HepG2 (cell line): ENCODE data around the gene SIRPB2. TPM values are rescaled to one million over a fixed set of nuclear protein-coding genes. Genes with fewer than 3 reads are reported as not detected.

ENCODE experiments used
- ATAC-seq: fragments of 200-7000 bp; cut with Tn5 transposase; 3 replicates; pipeline ENCODE4 v1.9.1; 2020; ENCODE audit warnings: mild to moderate bottlenecking, moderate library complexity
- BruUV-seq: library from RNA; stranded (reverse); fragments of 400-500 nt; replicated peaks from 2 replicates; lab custom pipeline; 2021; lab: Mats Ljungman, UMichigan
- CTCF ChIA-PET: fragments of 300-600 bp; formaldehyde crosslinking; extraction: SDS; loops from one replicate; lab custom pipeline; 2021; ENCODE audit warnings: low total read pairs, inconsistent platforms, low intra/inter-chr PET ratio; lab: Yijun Ruan, JAX
- POLR2A ChIA-PET: fragments of 350-600 bp; sonication (Branson Sonifier 250); formaldehyde crosslinking; loops from one replicate; lab custom pipeline; 2020; ENCODE audit warnings: antibody characterized with exemption, inconsistent platforms; lab: Yijun Ruan, JAX
- DNase-seq: peaks from one replicate; pipeline ENCODE4 v3.0.0-alpha.2; 2015; ENCODE audit warnings: low spot score
- FAIRE-seq: peaks from 3 replicates; lab custom pipeline; 2011; peaks lifted over from hg19 to GRCh38; lab: Jason Lieb, UNC
- H2AFZ ChIP-seq: one replicate; pipeline ENCODE4 v1.6.1; 2011; ENCODE audit warnings: low read length, inconsistent platforms
- H3K27ac ChIP-seq: fragments of 300-600 bp; 3 replicates; pipeline ENCODE4 v1.8.0; 2011; ENCODE audit warnings: mixed run types, mild to moderate bottlenecking, mixed read lengths, low read length, inconsistent platforms; ENCODE audit not compliant: insufficient read depth; ENCODE audit errors: extremely low read length
- H3K27me3 ChIP-seq, 2 experiments: fragments of 200-600 bp in 1 of 2; 2 replicates in 1 of 2; 3 replicates in 1 of 2; pipeline versions ENCODE4 v1.6.0 to v1.8.0; 2011; ENCODE audit warnings: low read length in 2 of 2, mild to moderate bottlenecking in 2 of 2, moderate library complexity in 2 of 2, inconsistent platforms in 1 of 2; ENCODE audit not compliant: insufficient read depth in 2 of 2, control insufficient read depth in 1 of 2
- H3K36me3 ChIP-seq, 2 experiments: fragments of 200-600 bp in 1 of 2; replicated peaks in 1 of 2; 2 replicates in 1 of 2; 3 replicates in 1 of 2; pipeline versions ENCODE4 v1.5.1 to v1.8.0; 2011; ENCODE audit warnings: low read length in 2 of 2, inconsistent platforms in 1 of 2; ENCODE audit not compliant: insufficient read depth in 2 of 2, control insufficient read depth in 1 of 2
- H3K4me1 ChIP-seq: 2 replicates; pipeline ENCODE4 v1.5.1; 2012; ENCODE audit warnings: low read length, inconsistent platforms; ENCODE audit not compliant: insufficient read depth
- H3K4me2 ChIP-seq: 2 replicates; pipeline ENCODE4 v1.6.0; 2011; ENCODE audit warnings: low read depth, low read length, inconsistent platforms
- H3K4me3 ChIP-seq, 3 experiments: fragments of 200-600 bp in 1 of 3; sonication (generic), shearing (Covaris generic) in 1 of 3; replicated peaks in 1 of 3; 2 replicates each; pipeline ENCODE4 v1.5.1; 2011 to 2016; ENCODE audit warnings: low read length in 3 of 3, inconsistent platforms in 2 of 3, low read depth in 2 of 3, mild to moderate bottlenecking in 2 of 3, control low read depth in 1 of 3, mixed read lengths in 1 of 3; ENCODE audit not compliant: insufficient read depth in 1 of 3
- H3K79me2 ChIP-seq: one replicate; pipeline ENCODE4 v1.6.1; 2011; ENCODE audit warnings: low read length, inconsistent platforms; ENCODE audit not compliant: insufficient read depth
- H3K9ac ChIP-seq: 2 replicates; pipeline ENCODE4 v1.6.0; 2011; ENCODE audit warnings: mild to moderate bottlenecking, low read depth, low read length, inconsistent platforms; ENCODE audit not compliant: insufficient read depth
- H3K9me3 ChIP-seq: 2 replicates; pipeline ENCODE4 v1.5.1; 2012; ENCODE audit warnings: mild to moderate bottlenecking, low read length
- H4K20me1 ChIP-seq: 2 replicates; pipeline ENCODE4 v1.6.0; 2011; ENCODE audit warnings: inconsistent platforms, mild to moderate bottlenecking, low read length, moderate library complexity; ENCODE audit not compliant: insufficient read depth
- BCL6 ChIP-seq: IDR thresholded peaks from 2 replicates; pipeline ENCODE4 v1.6.1; 2016; ENCODE audit warnings: missing genetic modification reagents, missing compliant biosample characterization
- CEBPG ChIP-seq: IDR thresholded peaks from 2 replicates; pipeline ENCODE4 v1.6.1; 2016
- DPF2 ChIP-seq: sonication (generic); formaldehyde crosslinking; IDR thresholded peaks from 2 replicates; pipeline ENCODE4 v1.4.0; 2020; ENCODE audit warnings: mild to moderate bottlenecking, low read depth, missing genetic modification reagents, borderline replicate concordance
- GZF1 ChIP-seq: sonication (generic); formaldehyde crosslinking; IDR thresholded peaks from 2 replicates; pipeline ENCODE4 v1.5.1; 2020; ENCODE audit warnings: mild to moderate bottlenecking, missing genetic modification reagents
- HDAC1 ChIP-seq: sonication (generic); formaldehyde crosslinking; IDR thresholded peaks from 2 replicates; pipeline ENCODE4 v1.5.1; 2020; ENCODE audit warnings: mild to moderate bottlenecking, missing genetic modification reagents
- MATR3 ChIP-seq: sonication (generic); formaldehyde crosslinking; IDR thresholded peaks from 2 replicates; pipeline ENCODE4 v1.4.0; 2020; ENCODE audit warnings: missing genetic modification reagents
- MBD4 ChIP-seq: IDR thresholded peaks from 2 replicates; pipeline ENCODE4 v1.6.1; 2012; ENCODE audit warnings: low read length, inconsistent platforms, borderline replicate concordance
- PPARG ChIP-seq: conservative IDR thresholded peaks from 2 replicates; pipeline ENCODE4 v1.6.1; 2016; ENCODE audit warnings: missing biosample characterization, missing genetic modification reagents
- RBM22 ChIP-seq: fragments of 200-400 bp; formaldehyde crosslinking; optimal IDR thresholded peaks from 2 replicates; pipeline ENCODE3; 2017; ENCODE audit warnings: mild to moderate bottlenecking, low read length, moderate library complexity
- RBM39 ChIP-seq: fragments of 200-400 bp; formaldehyde crosslinking; IDR thresholded peaks from one replicate; pipeline ENCODE4 v1.6.1; 2018; ENCODE audit warnings: antibody characterized with exemption, mild to moderate bottlenecking, low read depth, low read length; ENCODE audit not compliant: poor library complexity, severe bottlenecking
- RORA ChIP-seq: sonication (generic); formaldehyde crosslinking; IDR thresholded peaks from 2 replicates; pipeline ENCODE4 v1.5.0; 2020; ENCODE audit warnings: mild to moderate bottlenecking, missing genetic modification reagents, moderate library complexity
- RXRB ChIP-seq: IDR thresholded peaks from 2 replicates; pipeline ENCODE4 v1.6.1; 2016; ENCODE audit warnings: borderline replicate concordance, missing genetic modification reagents, missing compliant biosample characterization
- ZBTB43 ChIP-seq: sonication (generic); formaldehyde crosslinking; conservative IDR thresholded peaks from 2 replicates; pipeline ENCODE4 v1.4.0; 2020; ENCODE audit warnings: missing genetic modification reagents
- ZC3H4 ChIP-seq: sonication (generic); formaldehyde crosslinking; IDR thresholded peaks from 2 replicates; pipeline ENCODE4 v1.4.0; 2020; ENCODE audit warnings: missing genetic modification reagents, borderline replicate concordance
- ZNF451 ChIP-seq: sonication (generic); formaldehyde crosslinking; IDR thresholded peaks from 2 replicates; pipeline ENCODE4 v1.5.0; 2020; ENCODE audit warnings: mild to moderate bottlenecking, missing genetic modification reagents
- ZNF782 ChIP-seq: sonication (generic); formaldehyde crosslinking; IDR thresholded peaks from 2 replicates; pipeline ENCODE4 v1.4.0; 2020; ENCODE audit warnings: missing genetic modification reagents, mild to moderate bottlenecking, borderline replicate concordance
- WGBS: methylation state at CpG from one replicate; pipeline ENCODE4 v1.1.6; 2017; ENCODE audit warnings: low lambda C conversion rate; 5-methylcytosine and 5-hydroxymethylcytosine counted together
- in situ Hi-C: cut with HindIII; loops from 2 replicates; pipeline ENCODE4 v1.10.0; 2017; ENCODE audit warnings: low pct_unique_long_range_greater_than_20kb; ENCODE audit not compliant: extremely low pct_ligation_motif_present
- intact Hi-C: fragments of 100-400 bp; cut with micrococcal nuclease; formaldehyde crosslinking; loops from one replicate; pipeline ENCODE4 v1.10.0; 2022; ENCODE audit not compliant: unreplicated experiment
- polyA plus RNA-seq, 8 experiments: library from polyadenylated mRNA; depleted of rRNA in 3 of 8; stranded (reverse) in 7 of 8; unstranded in 1 of 8; fragments of >200 nt; fragmentation: Illumina TruSeq in 4 of 8; extraction: Trizol in 4 of 8; gene quantifications; 2 replicates each; pipeline versions ENCODE4 v1.2.1 to v1.2.3, GENCODE V29; 2011 to 2016; ENCODE audit warnings: low read depth in 4 of 8, missing spikeins in 1 of 8, mixed read lengths in 1 of 8; ENCODE audit not compliant: insufficient read depth in 1 of 8
- total RNA-seq, 5 experiments: library from RNA; depleted of rRNA; stranded (reverse); fragments of >200 nt; fragmentation: Illumina TruSeq; extraction: Trizol; gene quantifications; 2 replicates each; pipeline ENCODE4 v1.2.3, GENCODE V29; 2016; ENCODE audit warnings: low read depth in 1 of 5

SIRPB2 gene
- total and polyA plus RNA-seq, 2 of the 13 experiments (the other 11 are each of a cell fraction or from before 2014, with no cell fraction given) = not detected

GRCh38 chr20:1448081-1448620 lies 43.1 kb downstream of the SIRPB2 start:
- DNase-seq = no peak
- Histone ChIP-seq H3K4me3 (no peak overlapping the region), H3K4me2 (no peak overlapping the region), H3K9me3 (no peaks in the 10 kb centered on the region), H3K36me3 (peaks cover 70 to 98% of the 10 kb centered on the region in 2 experiments), H3K79me2 (no peaks in the 10 kb centered on the region), H3K27ac (no peak overlapping the region), H3K27me3 (no peaks in the 10 kb centered on the region)
- FAIRE-seq = no peak
- no peak for ATAC-seq
- POLR2A ChIA-PET = interaction anchor here (1.1 kb wide), 1 partner anchor 122 kb away, joined by 3 read pairs; no protein-coding TSS in a partner anchor
- TF ChIP-seq GZF1 (CRISPR knock-in tag) (no peak), RBM22 (peak; percentile 53)
- TF ChIP-seq, all 625 proteins: peak for 1
- H4K20me1 ChIP-seq = no peaks in the 10 kb centered on the region
- H3K4me1 ChIP-seq = peaks cover 8% of the 10 kb centered on the region
- H3K9ac ChIP-seq = no peak overlapping the region
- BruUV-seq = no TSS peak
- CTCF ChIA-PET = no interaction called here
- WGBS = 99% methylated on average over 4 of the region's 4 CpGs
- in situ Hi-C loops (no loop called here), intact Hi-C loops (no loop called here)
- no peak overlapping the region for H2AFZ ChIP-seq

GRCh38 chr20:1446536-1446935 lies 44.7 kb downstream of the SIRPB2 start:
- peaks cover 62 to 98% of the 10 kb centered on the region in 2 experiments for H3K36me3 ChIP-seq
- in situ Hi-C loops = no loop called here
- TF ChIP-seq RBM39 (no peak), PPARG (CRISPR knock-in tag) (no peak), ZBTB43 (CRISPR knock-in tag) (no peak), RXRB (no peak), ZNF451 (CRISPR knock-in tag) (no peak), MATR3 (no peak), DPF2 (CRISPR knock-in tag) (no peak), RORA (no peak), ZC3H4 (CRISPR knock-in tag) (no peak), CEBPG (CRISPR knock-in tag) (no peak), BCL6 (no peak), MBD4 (no peak), HDAC1 (no peak), ZNF782 (CRISPR knock-in tag) (no peak)

More at GRCh38 chr20:1446536-1446935, 44.7 kb downstream of the SIRPB2 start:
- H3K27ac ChIP-seq = no peak overlapping the region
- H3K4me2 ChIP-seq = no peak overlapping the region
- ATAC-seq = no peak
- no peaks in the 10 kb centered on the region for H3K27me3 ChIP-seq
- FAIRE-seq = no peak
- POLR2A ChIA-PET = interaction anchor here (1.1 kb wide), 1 partner anchor 121 kb away, joined by 3 read pairs; no protein-coding TSS in a partner anchor
- no peak overlapping the region for H3K4me3 ChIP-seq
- H2AFZ ChIP-seq = no peak overlapping the region
- H3K9ac ChIP-seq = no peak overlapping the region
- 85% methylated on average over 1 of the region's 1 CpG for WGBS
- peaks cover 3% of the 10 kb centered on the region for H3K4me1 ChIP-seq
- H4K20me1 ChIP-seq = no peaks in the 10 kb centered on the region
- H3K9me3 ChIP-seq = no peaks in the 10 kb centered on the region
- no TSS peak for BruUV-seq
- no peaks in the 10 kb centered on the region for H3K79me2 ChIP-seq
- intact Hi-C loops = no loop called here
- CTCF ChIA-PET = no interaction called here
- DNase-seq = no peak
